Stimulated activated CD8-positive, alpha-beta memory T cell treated with anti-CD3 and anti-CD28 coated beads, Interleukin-12 subunit alpha, Interleukin-12 subunit beta, amount 100 ng/mL, for 24 hours (primary cell): ENCODE data around the gene RND3.

Experiments used
- DNase-seq: peaks from one replicate; pipeline ENCODE4 v3.0.0-alpha.2; 2020; ENCODE audit errors: extremely low read depth

RND3 gene

DNA sequence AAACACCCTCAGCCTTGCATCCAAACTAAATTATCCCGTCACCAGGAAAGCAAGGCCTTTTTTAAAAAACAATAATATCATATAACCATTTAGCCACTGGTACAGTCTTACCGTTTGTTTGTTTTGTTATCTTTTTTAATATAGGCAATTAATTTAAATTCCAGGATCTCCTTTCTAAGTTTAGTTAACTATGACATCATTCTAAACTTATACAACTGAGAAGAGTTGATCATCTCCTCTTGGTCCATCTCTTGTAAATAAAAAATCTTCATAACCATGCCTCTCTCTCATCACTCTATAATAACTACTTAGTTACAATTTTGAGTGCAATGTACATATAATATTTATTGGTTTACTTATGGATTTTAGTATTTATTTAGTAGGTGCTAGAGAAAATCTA lies 46.2 kb downstream of the RND3 start:
- DNase-seq, result no peak

DNA sequence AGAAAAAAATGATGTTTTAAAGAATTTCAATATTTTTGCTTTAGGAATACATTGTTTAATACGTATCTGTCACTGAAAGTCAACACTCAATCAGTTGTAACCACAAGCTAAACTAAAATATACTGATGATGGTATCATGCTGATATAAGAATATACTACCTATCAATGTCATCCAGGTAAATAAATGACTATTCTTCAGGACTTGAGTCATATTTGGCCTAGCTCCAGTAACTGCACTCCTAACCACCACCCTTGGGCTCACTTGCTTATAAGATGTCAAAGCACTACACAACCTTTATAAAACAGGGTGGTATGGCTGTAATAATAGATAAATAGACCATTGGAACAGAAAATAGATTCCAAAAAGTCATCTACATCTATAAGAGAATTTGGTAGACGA lies 48.8 kb downstream of the RND3 start:
- no peak for DNase-seq

DNA sequence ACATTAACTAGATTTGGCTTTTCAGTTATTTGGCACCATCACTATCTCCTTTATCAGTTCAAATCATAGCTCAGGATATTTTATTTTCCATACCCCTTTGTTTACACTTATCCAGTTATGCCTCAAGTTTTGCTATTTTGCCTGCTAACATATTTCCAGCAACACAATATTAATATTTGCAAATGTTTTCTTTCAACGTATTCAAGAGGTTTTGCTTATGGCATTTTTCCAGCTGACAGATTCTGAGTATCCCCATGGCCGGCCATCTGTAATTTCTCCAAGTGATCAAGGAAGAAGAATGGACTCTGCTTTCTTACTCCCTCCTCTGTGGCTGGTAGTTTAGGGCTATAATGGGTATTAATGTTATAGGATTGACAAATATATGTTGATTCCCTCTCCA lies 49.4 kb downstream of the RND3 start:
- DNase-seq, result no peak

DNA sequence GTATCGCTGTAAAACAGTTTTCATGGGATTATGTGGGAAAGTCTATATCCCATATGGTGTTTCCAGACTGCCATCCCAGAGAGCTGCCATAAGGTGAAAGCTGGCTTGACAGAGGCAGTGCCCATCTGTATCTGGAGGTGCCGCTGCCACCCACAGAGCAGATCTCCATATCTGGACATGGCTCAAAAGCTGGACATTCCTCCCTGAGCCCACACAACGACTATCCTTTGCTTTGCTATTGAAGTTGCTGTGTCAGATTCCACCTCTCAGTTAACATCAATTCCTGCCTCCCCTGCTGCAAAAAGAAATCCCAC lies 55.2 kb downstream of the RND3 start:
- DNase-seq, result no peak

DNA sequence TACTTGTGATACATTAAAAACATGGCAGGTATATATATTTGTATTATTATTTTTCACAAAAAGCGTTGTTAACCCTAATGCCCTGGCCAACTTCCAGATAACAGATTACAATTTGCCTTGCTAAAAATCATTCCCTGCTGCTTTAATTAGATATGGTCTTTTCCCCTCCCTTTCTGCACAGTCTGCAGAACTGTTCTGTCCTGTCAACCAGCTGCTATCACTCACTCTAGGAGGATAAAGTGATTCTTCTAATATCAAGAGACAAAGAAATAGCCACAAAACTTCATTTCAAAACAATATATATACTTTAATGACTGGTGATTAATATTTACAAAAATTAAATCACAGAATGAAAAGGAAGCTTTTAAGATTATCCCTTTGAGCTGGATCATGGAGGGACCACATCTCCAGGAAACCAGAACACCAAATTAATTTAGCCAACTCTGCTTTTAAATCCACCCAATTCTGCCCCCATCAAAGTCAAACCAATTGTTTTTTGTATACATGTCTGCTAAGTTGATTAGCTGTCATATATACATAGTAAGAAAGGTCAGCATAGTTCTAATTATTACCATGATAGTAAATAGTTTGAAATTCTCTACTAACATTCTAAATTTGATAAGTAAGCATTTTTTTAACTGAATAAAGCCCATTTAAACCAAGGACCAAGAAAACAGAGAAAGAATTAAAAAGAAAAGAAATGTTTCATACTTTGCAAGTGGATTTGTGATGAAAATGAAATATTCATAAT lies 55.7 kb downstream of the RND3 start:
- DNase-seq, result no peak

DNA sequence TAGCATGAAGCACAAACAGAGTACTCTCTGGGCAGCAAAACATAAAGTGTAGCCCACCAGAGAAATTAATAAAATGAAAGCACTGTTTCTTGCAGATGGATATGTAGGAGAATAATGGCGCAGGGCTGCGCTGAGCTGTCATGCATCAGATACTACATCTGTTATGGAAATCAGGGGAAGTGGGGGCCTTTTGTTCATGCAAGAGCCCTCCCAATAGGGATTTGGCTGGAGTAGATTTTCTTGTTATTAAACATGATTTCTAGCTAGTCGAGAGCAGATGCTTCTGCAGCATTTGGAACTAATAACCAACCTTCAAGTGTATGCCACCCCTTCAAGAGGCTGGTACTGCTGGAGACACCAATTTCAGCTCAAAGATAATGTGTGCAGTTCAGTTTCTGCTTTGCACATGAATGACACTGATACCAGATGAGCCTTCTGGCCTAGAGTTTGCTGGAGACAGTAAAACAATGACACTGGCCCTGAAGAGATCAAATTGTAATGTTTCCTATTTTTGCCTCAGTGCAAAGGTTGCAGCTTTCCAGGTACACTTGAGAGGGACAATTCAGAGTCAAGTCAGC lies 58.0 kb downstream of the RND3 start:
- no peak for DNase-seq

DNA sequence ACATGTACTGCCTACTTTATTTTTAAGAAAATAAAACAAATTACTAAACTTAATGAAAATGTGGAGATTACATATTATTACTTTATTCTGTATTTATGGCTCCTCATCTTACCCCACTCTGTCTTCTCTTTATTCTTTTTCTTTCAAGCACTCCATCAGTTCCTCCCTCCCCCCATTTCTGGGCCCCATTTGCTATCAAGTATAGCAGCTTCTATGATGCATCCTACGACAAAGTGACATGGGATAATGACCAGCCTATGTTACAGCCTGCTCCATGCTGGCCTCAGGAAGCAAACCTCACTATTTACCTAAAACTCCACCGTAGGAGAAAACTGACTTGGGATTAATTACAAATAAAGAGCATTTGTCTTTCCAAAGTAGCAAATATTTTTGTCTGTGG lies 58.8 kb downstream of the RND3 start:
- no peak for DNase-seq

DNA sequence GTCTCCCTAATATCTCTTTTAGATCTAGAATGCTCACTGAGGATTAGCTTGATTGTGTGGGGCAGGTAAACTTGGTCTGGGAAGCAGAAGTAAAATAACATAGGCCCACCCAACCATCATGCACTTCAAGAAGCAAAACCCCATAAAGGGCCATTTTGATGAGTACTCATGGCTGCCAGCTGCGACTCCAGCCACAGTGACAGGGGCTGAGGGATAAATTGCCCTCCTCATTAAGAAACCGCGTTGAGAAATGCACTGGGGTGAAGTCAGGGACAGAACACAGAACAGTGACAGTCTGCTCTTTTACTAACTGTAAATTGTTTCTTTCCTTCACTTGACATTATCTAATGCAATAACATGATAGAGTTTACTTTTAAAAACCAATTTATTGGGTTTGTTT lies 60.2 kb downstream of the RND3 start:
- no peak for DNase-seq

DNA sequence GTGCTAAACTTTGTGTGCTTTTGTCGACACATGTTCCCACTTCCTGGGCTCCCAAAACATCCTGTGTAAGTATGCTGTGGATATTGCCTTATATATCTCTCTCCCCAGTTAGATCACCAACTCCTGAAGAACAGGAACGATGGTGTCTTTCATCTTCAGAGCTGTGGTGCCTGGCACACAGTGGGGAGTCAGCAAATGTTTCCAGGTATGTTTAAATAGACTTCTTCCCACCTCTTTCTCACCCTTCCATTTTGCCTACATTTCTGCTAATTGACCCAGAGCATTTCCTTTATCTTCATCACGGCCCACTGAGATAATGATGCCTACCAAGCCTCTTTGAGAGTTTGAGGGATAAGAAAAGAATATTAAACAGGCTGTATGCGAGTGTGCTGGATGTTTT lies 60.7 kb downstream of the RND3 start:
- no peak for DNase-seq

DNA sequence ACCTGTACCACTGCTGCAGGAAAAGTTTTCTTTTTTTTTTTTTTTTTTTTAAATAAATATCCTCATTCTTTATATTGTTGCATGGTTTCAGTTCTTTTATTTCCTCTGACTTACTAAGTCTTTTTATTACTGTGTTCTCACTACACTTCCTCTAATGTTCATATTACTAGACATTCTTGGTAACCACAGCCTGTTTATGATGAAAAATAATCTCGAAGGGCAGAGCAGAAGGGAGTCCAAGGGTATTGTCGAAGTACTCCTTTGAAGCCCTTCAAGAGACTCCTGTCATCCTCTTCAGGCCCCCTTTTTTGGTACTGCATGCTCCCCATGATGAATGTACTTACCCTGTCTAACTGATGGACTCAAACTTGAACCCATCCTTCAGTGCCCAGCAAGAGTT lies 61.2 kb downstream of the RND3 start:
- DNase-seq, result no peak

DNA sequence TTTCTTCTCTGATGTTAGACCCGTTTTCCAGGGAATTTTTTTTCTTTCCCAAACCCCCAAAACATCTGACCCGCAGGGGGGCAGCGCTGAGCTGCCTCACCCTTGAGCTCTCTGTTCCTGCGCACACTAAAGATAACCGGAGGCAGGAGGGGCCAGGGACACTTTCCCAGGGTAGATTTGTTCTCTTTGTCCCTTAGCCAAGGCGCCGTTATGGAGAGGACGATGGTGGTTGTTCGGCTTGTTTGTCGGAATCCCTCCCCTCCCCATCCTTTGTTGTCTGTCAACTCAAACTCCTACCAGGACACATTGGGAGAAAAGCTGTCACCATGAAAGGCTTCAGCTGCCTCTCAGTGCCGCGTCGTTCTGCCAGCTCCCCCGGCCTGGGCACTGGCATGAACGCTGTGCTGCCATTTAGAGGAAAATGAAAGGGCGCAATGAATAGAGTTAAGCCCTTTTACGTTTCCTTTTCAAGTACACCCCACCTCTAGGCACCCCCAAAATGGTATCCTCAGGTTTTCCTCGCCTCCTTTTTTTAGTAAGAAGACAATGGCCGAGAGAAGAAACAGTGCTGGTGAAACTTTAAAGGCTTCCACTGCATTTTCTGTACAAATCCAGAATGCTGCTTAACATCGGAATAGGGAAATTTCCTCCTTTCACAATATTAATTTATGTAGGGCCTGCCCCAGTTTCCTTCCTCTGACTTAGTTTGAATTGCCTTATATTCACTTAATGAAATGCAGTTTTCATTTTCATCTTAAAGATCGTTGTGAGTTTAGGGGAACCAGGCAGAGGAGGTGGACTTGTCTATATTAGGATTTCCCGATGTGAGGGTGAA lies 62.1 kb downstream of the RND3 start:
- DNase-seq, result no peak

DNA sequence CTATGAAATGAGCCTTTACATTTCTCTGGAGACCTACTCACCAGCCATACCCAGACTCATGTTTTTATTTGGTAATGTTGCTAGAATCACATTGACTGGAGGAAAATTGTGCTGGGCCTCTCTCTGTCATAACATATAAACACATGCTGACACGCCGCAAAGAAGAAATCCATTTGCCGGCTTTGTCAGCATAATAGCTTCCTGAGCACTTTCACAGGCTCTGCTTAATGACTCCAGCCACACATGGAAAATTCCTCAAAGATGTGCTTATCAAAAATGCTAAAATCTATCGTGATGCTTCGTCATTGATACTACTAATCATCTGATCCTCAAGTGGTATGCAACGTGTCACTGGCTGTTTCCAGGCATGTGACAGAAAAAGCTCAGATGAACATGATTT lies 63.1 kb downstream of the RND3 start:
- DNase-seq, result no peak

DNA sequence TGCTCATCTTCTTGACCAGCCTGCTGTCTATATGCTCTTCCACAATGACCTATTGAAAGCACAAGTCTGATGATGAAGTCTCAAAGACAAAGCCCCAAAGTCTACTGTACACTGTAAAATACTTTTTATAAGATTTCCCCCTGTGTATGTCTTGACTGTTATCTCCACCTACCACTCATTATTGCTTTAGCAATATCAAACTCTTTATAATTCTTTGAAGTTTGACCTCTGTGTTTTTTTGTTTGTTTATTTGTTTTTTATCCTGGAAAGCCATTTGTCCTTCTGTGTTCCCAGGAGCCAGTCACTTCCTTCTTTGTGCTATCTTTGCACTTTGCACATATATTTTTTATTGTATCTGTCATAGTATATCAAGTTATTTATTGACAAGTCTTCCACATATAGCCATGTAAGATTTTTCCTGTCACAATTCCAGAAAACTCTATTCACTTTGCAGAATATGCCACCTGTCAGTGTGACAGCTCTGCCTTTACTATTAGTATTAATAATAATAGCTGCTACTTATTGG lies 66.3 kb downstream of the RND3 start:
- no peak for DNase-seq

DNA sequence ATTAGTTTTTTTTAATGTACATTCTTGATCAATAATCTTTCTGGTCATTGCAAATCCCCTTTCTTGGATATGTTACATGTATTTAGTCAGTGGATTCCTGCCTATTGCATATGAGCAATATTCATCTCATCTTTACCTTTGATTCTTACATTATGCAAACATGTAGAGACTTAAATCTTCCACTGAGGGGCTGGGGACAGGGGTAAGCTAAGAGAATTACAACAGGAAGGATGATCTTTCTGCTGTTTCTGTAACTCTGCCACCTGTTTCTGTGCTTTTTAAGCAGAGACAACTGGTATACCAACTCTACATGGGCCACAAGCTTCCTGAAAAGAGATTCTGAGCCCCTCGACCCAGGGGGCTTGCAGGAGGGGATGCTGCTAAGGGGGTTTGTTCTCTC lies 68.6 kb downstream of the RND3 start:
- DNase-seq, result no peak
